Right lobe of liver (tissue), 4 donors: ENCODE data around the gene LIPG.

ENCODE experiments used
- CTCF ChIP-seq, 4 donors: fragments of 200-600 bp in 3 of 4; fragments of 450-650 bp in 1 of 4; IDR thresholded peaks; one replicate each; pipeline versions ENCODE4 v1.5.1 to v1.8.0; 2016 to 2022; ENCODE audit warnings: antibody characterized with exemption in 4 of 4, mild to moderate bottlenecking in 2 of 4
- POLR2A ChIP-seq: fragments of 450-650 bp; IDR thresholded peaks from one replicate; pipeline ENCODE4 v1.6.1; 2017; ENCODE audit warnings: antibody characterized with exemption, mild to moderate bottlenecking
- donor health status: DM: no; HTN: no; CAD: no.
- donor health status: DM: no; HTN: no; CAD: no.
- donor health status: DM: no; HTN: yes; CAD: no.

- TF ChIP-seq POLR2A = no peak
- no peak for TF ChIP-seq CTCF (IDR thresholded peaks at IDR 0.05)
Observed at GRCh38 chr18:49515516-49515915, 46.3 kb upstream of the LIPG start.
